Lower leg skin (tissue), 3 donors: Measurements from ENCODE around the gene NSUN6.

Experiments
- CTCF ChIP-seq, 3 donors: fragments of 450-650 bp; IDR thresholded peaks; one replicate each; pipeline ENCODE4 v1.5.1; 2016; ENCODE audit warnings: antibody characterized with exemption in 3 of 3, mild to moderate bottlenecking in 3 of 3, moderate library complexity in 2 of 3
- POLR2A ChIP-seq, 2 donors: fragments of 450-650 bp; IDR thresholded peaks; one replicate each; pipeline ENCODE4 v1.6.1; 2016 to 2017; ENCODE audit warnings: antibody characterized with exemption in 2 of 2, mild to moderate bottlenecking in 1 of 2, moderate library complexity in 1 of 2

- no peak for TF ChIP-seq CTCF (IDR thresholded peaks at IDR 0.05)
- no peak for TF ChIP-seq POLR2A (IDR thresholded peaks at IDR 0.05)
Measured at GRCh38 chr10:18501198-18501597, 150.2 kb downstream of the NSUN6 start.
